Endothelial cell (in vitro differentiated cells): ENCODE results near the gene COX7B. TPM values are rescaled to one million over a fixed set of nuclear protein-coding genes. Genes with fewer than 3 reads are reported as not detected.

Experiments
- DNase-seq: peaks from one replicate; pipeline ENCODE4 v3.0.0; 2021; ENCODE audit warnings: low spot score
- H3K27ac Mint-ChIP-seq: one replicate; pipeline ENCODE4 v1.8.0; 2021; ENCODE audit warnings: mixed read lengths, inconsistent platforms; ENCODE audit not compliant: unreplicated experiment
- H3K27me3 Mint-ChIP-seq: one replicate; pipeline ENCODE4 v1.8.0; 2021; ENCODE audit warnings: mild to moderate bottlenecking, moderate library complexity, mixed read lengths, inconsistent platforms; ENCODE audit not compliant: unreplicated experiment
- H3K36me3 Mint-ChIP-seq: one replicate; pipeline ENCODE4 v1.8.0; 2021; ENCODE audit warnings: mild to moderate bottlenecking, low read depth, mixed read lengths, inconsistent platforms; ENCODE audit not compliant: unreplicated experiment
- H3K4me1 Mint-ChIP-seq: one replicate; pipeline ENCODE4 v1.8.0; 2021; ENCODE audit warnings: mild to moderate bottlenecking, mixed read lengths, inconsistent platforms; ENCODE audit not compliant: unreplicated experiment
- H3K4me3 Mint-ChIP-seq: one replicate; pipeline ENCODE4 v1.8.0; 2021; ENCODE audit warnings: mild to moderate bottlenecking, mixed read lengths, inconsistent platforms; ENCODE audit not compliant: unreplicated experiment
- H3K9me3 Mint-ChIP-seq: one replicate; pipeline ENCODE4 v1.8.0; 2021; ENCODE audit warnings: mixed read lengths, inconsistent platforms; ENCODE audit not compliant: unreplicated experiment
- CTCF ChIP-seq: fragments of 200-600 bp; sonication (generic); IDR thresholded peaks from one replicate; pipeline ENCODE4 v1.5.0; 2021; ENCODE audit warnings: antibody characterized with exemption; ENCODE audit not compliant: unreplicated experiment
- total RNA-seq: library from RNA; stranded (reverse); fragmentation: NEBNext Ultra II Directional; extraction: Animal tissue kit (Norgen Biotek cat#: 25700); gene quantifications from one replicate; pipeline ENCODE4 v1.2.1, GENCODE V29; 2021; ENCODE audit not compliant: unreplicated experiment

The COX7B gene
- total RNA-seq, 1 donor from 2014 or later: 155 TPM

GRCh38 chrX:77925764-77926163, 26.5 kb downstream of the COX7B start:
- Mint-ChIP-seq H3K9me3 (no peaks in the 10 kb centered on the region), H3K36me3 (no peaks in the 10 kb centered on the region), H3K4me3 (no peak overlapping the region), H3K27me3 (no peaks in the 10 kb centered on the region), H3K4me1 (peaks cover 3% of the 10 kb centered on the region), H3K27ac (no peak overlapping the region)
- no peak for DNase-seq
- TF ChIP-seq CTCF: no peak

GRCh38 chrX:77930581-77930980, 31.3 kb downstream of the COX7B start:
- H3K27me3 Mint-ChIP-seq: no peaks in the 10 kb centered on the region
- no peak overlapping the region for H3K27ac Mint-ChIP-seq
- no peak overlapping the region for H3K4me3 Mint-ChIP-seq
- TF ChIP-seq CTCF: no peak
- no peak for DNase-seq
- peaks cover 3% of the 10 kb centered on the region for H3K4me1 Mint-ChIP-seq
- no peaks in the 10 kb centered on the region for H3K36me3 Mint-ChIP-seq
- no peaks in the 10 kb centered on the region for H3K9me3 Mint-ChIP-seq

GRCh38 chrX:77935886-77936285, 36.6 kb downstream of the COX7B start:
- no peak for DNase-seq
- no peak for TF ChIP-seq CTCF
- Mint-ChIP-seq H3K27ac (no peak overlapping the region), H3K4me1 (no peaks in the 10 kb centered on the region), H3K36me3 (no peaks in the 10 kb centered on the region), H3K9me3 (no peaks in the 10 kb centered on the region), H3K27me3 (no peaks in the 10 kb centered on the region), H3K4me3 (no peak overlapping the region)

GRCh38 chrX:77936299-77936698, 37.0 kb downstream of the COX7B start:
- H3K4me1 Mint-ChIP-seq: no peaks in the 10 kb centered on the region
- no peaks in the 10 kb centered on the region for H3K36me3 Mint-ChIP-seq
- H3K9me3 Mint-ChIP-seq: no peaks in the 10 kb centered on the region
- no peak overlapping the region for H3K27ac Mint-ChIP-seq
- H3K27me3 Mint-ChIP-seq: no peaks in the 10 kb centered on the region
- H3K4me3 Mint-ChIP-seq: no peak overlapping the region
- TF ChIP-seq CTCF: no peak
- no peak for DNase-seq

- no peaks in the 10 kb centered on the region for H3K9me3 Mint-ChIP-seq
- no peak for DNase-seq
- TF ChIP-seq CTCF: no peak
- H3K4me3 Mint-ChIP-seq: no peak overlapping the region
- H3K36me3 Mint-ChIP-seq: no peaks in the 10 kb centered on the region
- H3K27ac Mint-ChIP-seq: no peak overlapping the region
- H3K4me1 Mint-ChIP-seq: no peaks in the 10 kb centered on the region
- H3K27me3 Mint-ChIP-seq: no peaks in the 10 kb centered on the region
These were observed 38.0 kb downstream of the COX7B start for GRCh38 chrX:77937291-77937690.
